Central memory CD8-positive, alpha-beta T cell (primary cell): ENCODE data around the gene SLC22A16.

ENCODE experiments used
- ATAC-seq: fragments of 150-1000 bp; cut with Tn5 transposase; replicated peaks from 2 replicates; pipeline ENCODE4 v1.10.0; 2022; ENCODE audit warnings: mild to moderate bottlenecking, moderate FRiP score, moderate number of reproducible peaks; ENCODE audit not compliant: poor library complexity, severe bottlenecking; ENCODE audit errors: extremely low read depth
- DNase-seq, 2 donors: peaks; one replicate each; pipeline ENCODE4 v3.0.0; 2021; ENCODE audit warnings: low spot score in 2 of 2
- H3K27ac Mint-ChIP-seq: one replicate; pipeline ENCODE4 v1.8.0; 2022; ENCODE audit warnings: low read depth, mild to moderate bottlenecking, moderate library complexity, mixed read lengths
- H3K27me3 Mint-ChIP-seq: one replicate; pipeline ENCODE4 v1.8.0; 2022; ENCODE audit warnings: mixed read lengths
- H3K36me3 Mint-ChIP-seq: one replicate; pipeline ENCODE4 v1.8.0; 2022; ENCODE audit warnings: mild to moderate bottlenecking, moderate library complexity, mixed read lengths; ENCODE audit not compliant: insufficient read depth
- H3K4me1 Mint-ChIP-seq: one replicate; pipeline ENCODE4 v1.8.0; 2022; ENCODE audit warnings: mixed read lengths
- H3K4me3 Mint-ChIP-seq: one replicate; pipeline ENCODE4 v1.8.0; 2022; ENCODE audit warnings: mild to moderate bottlenecking, moderate library complexity, mixed read lengths
- H3K9me3 Mint-ChIP-seq: one replicate; pipeline ENCODE4 v1.8.0; 2022; ENCODE audit warnings: mixed read lengths

The SLC22A16 gene

GRCh38 chr6:110408901-110409300 is 67.5 kb downstream of the SLC22A16 start:
- H3K27me3 Mint-ChIP-seq, result peaks cover 10% of the 10 kb centered on the region

GRCh38 chr6:110404607-110405006 is 71.8 kb downstream of the SLC22A16 start:
- no peak overlapping the region for H3K27ac Mint-ChIP-seq
- ATAC-seq, result no peak
- no peak for DNase-seq
- no peaks in the 10 kb centered on the region for H3K4me1 Mint-ChIP-seq
- no peaks in the 10 kb centered on the region for H3K9me3 Mint-ChIP-seq
- peaks cover 12% of the 10 kb centered on the region for H3K27me3 Mint-ChIP-seq
- no peak overlapping the region for H3K4me3 Mint-ChIP-seq
- no peaks in the 10 kb centered on the region for H3K36me3 Mint-ChIP-seq

More at GRCh38 chr6:110408901-110409300, 67.5 kb downstream of the SLC22A16 start:
- H3K27ac Mint-ChIP-seq, result no peak overlapping the region
- H3K4me3 Mint-ChIP-seq, result no peak overlapping the region
- ATAC-seq (no peak), DNase-seq (no peak)
- no peaks in the 10 kb centered on the region for H3K4me1 Mint-ChIP-seq
- H3K36me3 Mint-ChIP-seq, result no peaks in the 10 kb centered on the region
- no peaks in the 10 kb centered on the region for H3K9me3 Mint-ChIP-seq

- ATAC-seq, result no peak
- Mint-ChIP-seq H3K9me3 (no peaks in the 10 kb centered on the region), H3K4me1 (no peaks in the 10 kb centered on the region), H3K27me3 (peaks cover 12% of the 10 kb centered on the region), H3K4me3 (no peak overlapping the region), H3K27ac (no peak overlapping the region), H3K36me3 (no peaks in the 10 kb centered on the region)
- DNase-seq, result no peak
These were observed 74.7 kb downstream of the SLC22A16 start for GRCh38 chr6:110401585-110402176.

- Mint-ChIP-seq H3K4me1 (no peaks in the 10 kb centered on the region), H3K36me3 (no peaks in the 10 kb centered on the region), H3K27ac (no peak overlapping the region), H3K27me3 (peaks cover 12% of the 10 kb centered on the region), H3K9me3 (no peaks in the 10 kb centered on the region), H3K4me3 (no peak overlapping the region)
- ATAC-seq, result no peak
- no peak for DNase-seq
These were observed 76.2 kb downstream of the SLC22A16 start for GRCh38 chr6:110400208-110400607.

- no peaks in the 10 kb centered on the region for H3K36me3 Mint-ChIP-seq
- ATAC-seq, result no peak
- DNase-seq, result no peak
- H3K9me3 Mint-ChIP-seq, result no peaks in the 10 kb centered on the region
- no peaks in the 10 kb centered on the region for H3K4me1 Mint-ChIP-seq
- no peak overlapping the region for H3K4me3 Mint-ChIP-seq
- H3K27ac Mint-ChIP-seq, result no peak overlapping the region
- H3K27me3 Mint-ChIP-seq, result peaks cover 12% of the 10 kb centered on the region
These were observed 77.0 kb downstream of the SLC22A16 start for GRCh38 chr6:110399219-110400071.

GRCh38 chr6:110398778-110399177 is 77.6 kb downstream of the SLC22A16 start:
- Mint-ChIP-seq H3K27me3 (peaks cover 12% of the 10 kb centered on the region), H3K27ac (no peak overlapping the region), H3K9me3 (no peaks in the 10 kb centered on the region), H3K4me1 (no peaks in the 10 kb centered on the region), H3K4me3 (no peak overlapping the region), H3K36me3 (no peaks in the 10 kb centered on the region)
- DNase-seq (no peak), ATAC-seq (no peak)

GRCh38 chr6:110395221-110395620 is 81.2 kb downstream of the SLC22A16 start:
- H3K9me3 Mint-ChIP-seq, result no peaks in the 10 kb centered on the region
- no peak for ATAC-seq
- H3K4me3 Mint-ChIP-seq, result no peak overlapping the region
- H3K27me3 Mint-ChIP-seq, result no peaks in the 10 kb centered on the region
- peaks cover 6% of the 10 kb centered on the region for H3K4me1 Mint-ChIP-seq
- no peaks in the 10 kb centered on the region for H3K36me3 Mint-ChIP-seq
- H3K27ac Mint-ChIP-seq, result no peak overlapping the region
- DNase-seq, result no peak

- no peaks in the 10 kb centered on the region for H3K36me3 Mint-ChIP-seq
- no peaks in the 10 kb centered on the region for H3K27me3 Mint-ChIP-seq
These were observed 82.0 kb downstream of the SLC22A16 start for GRCh38 chr6:110394409-110394808.

GRCh38 chr6:110392727-110393126 is 83.7 kb downstream of the SLC22A16 start:
- Mint-ChIP-seq H3K4me3 (no peak overlapping the region), H3K27ac (no peak overlapping the region), H3K36me3 (no peaks in the 10 kb centered on the region), H3K4me1 (peaks cover 12% of the 10 kb centered on the region), H3K9me3 (no peaks in the 10 kb centered on the region), H3K27me3 (no peaks in the 10 kb centered on the region)
- ATAC-seq (no peak), DNase-seq (no peak)

More at GRCh38 chr6:110394409-110394808, 82.0 kb downstream of the SLC22A16 start:
- Mint-ChIP-seq H3K4me3 (no peak overlapping the region), H3K27ac (no peak overlapping the region), H3K4me1 (peaks cover 12% of the 10 kb centered on the region), H3K9me3 (no peaks in the 10 kb centered on the region)
- DNase-seq, result no peak
- ATAC-seq, result no peak

- ATAC-seq, result peak; percentile 35
- Mint-ChIP-seq H3K27me3 (no peaks in the 10 kb centered on the region), H3K36me3 (no peaks in the 10 kb centered on the region), H3K9me3 (no peaks in the 10 kb centered on the region), H3K4me3 (no peak overlapping the region), H3K4me1 (peaks cover 12% of the 10 kb centered on the region), H3K27ac (peak overlapping the region; percentile 41)
- DNase-seq, result no peak
These were observed 86.0 kb downstream of the SLC22A16 start for GRCh38 chr6:110390404-110390803.

GRCh38 chr6:110389689-110390382 is 86.6 kb downstream of the SLC22A16 start:
- ATAC-seq, result peak; percentile 49
- peak overlapping the region; percentile 2 for H3K4me3 Mint-ChIP-seq
- peaks cover 12% of the 10 kb centered on the region for H3K4me1 Mint-ChIP-seq
- H3K27ac Mint-ChIP-seq, result peak overlapping the region; percentile 14
- H3K9me3 Mint-ChIP-seq, result no peaks in the 10 kb centered on the region
- no peak for DNase-seq
- no peaks in the 10 kb centered on the region for H3K36me3 Mint-ChIP-seq
- H3K27me3 Mint-ChIP-seq, result no peaks in the 10 kb centered on the region

GRCh38 chr6:110387986-110388385 is 88.4 kb downstream of the SLC22A16 start:
- no peak for ATAC-seq
- no peak overlapping the region for H3K27ac Mint-ChIP-seq
- H3K4me3 Mint-ChIP-seq, result no peak overlapping the region

More at GRCh38 chr6:110387986-110388385, 88.4 kb downstream of the SLC22A16 start:
- no peaks in the 10 kb centered on the region for H3K27me3 Mint-ChIP-seq
- peaks cover 12% of the 10 kb centered on the region for H3K4me1 Mint-ChIP-seq
- no peaks in the 10 kb centered on the region for H3K9me3 Mint-ChIP-seq
- DNase-seq, result no peak
- no peaks in the 10 kb centered on the region for H3K36me3 Mint-ChIP-seq
